NCI-H748 (cell line): ENCODE data around the gene PAGR1.
"Not testable (repeated sequence)": the region's sequence is repeated elsewhere in the genome, so short reads cannot be mapped to it uniquely, and the experiment has no call there.

Source experiments
- DNase-seq: peaks from one replicate; lab custom pipeline; 2025; ENCODE audit not compliant: unreplicated experiment; lab: John Stamatoyannopoulos, UW

Gene PAGR1

GRCh38 chr16:29791845-29792807, 23.8 kb upstream of the PAGR1 start:
- DNase-seq: no peak

DNA sequence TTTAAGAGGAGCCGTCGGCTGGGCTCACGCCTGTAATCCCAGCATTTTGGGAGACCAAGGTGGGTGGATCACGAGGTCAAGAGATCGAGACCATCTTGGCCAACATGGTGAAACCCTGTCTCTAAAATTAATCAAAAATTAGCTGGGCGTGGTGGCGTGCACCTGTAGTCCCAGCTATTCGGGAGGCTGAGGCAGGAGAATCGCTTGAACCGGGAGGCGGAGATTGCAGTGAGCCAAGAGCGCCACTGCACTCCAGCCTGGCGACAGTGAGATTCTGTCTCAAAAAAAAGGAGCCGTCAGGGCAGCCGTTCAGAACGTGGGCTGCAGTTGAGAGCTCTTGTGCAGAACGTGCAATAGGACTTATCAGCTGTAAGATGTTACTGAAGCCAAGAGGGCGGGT, 22.8 kb upstream of the PAGR1 start:
- DNase-seq: not testable (repeated sequence)

GRCh38 chr16:29794231-29794710, 21.7 kb upstream of the PAGR1 start:
- DNase-seq: no peak

DNA sequence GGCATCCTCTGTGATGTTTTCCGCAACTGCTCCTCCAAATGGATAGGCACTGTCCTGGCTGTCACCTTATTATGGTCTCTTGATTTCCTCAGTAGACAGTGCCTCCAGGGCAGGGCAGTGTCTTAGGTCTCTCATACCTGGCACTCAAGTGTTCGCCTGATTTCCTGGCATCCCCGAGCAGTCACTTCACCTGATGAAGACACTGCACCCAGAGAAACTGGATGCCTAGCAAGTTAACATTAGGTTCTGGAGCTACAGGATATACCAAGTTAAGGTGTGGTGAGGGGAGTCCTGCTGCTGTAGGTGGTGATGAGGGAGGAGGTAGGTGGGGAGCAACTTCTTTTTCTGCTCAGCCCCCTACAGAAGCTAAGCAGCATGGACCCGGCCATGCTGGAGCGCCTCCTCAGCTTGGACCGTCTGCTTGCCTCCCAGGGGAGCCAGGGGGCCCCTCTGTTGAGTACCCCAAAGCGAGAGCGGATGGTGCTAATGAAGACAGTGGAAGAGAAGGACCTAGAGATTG, 13.5 kb upstream of the PAGR1 start:
- no peak for DNase-seq

- no peak for DNase-seq
Measured at GRCh38 chr16:29804020-29804419, 11.9 kb upstream of the PAGR1 start.

- DNase-seq: peak; percentile 45
Measured at GRCh38 chr16:29804455-29805231, 11.3 kb upstream of the PAGR1 start.

DNA sequence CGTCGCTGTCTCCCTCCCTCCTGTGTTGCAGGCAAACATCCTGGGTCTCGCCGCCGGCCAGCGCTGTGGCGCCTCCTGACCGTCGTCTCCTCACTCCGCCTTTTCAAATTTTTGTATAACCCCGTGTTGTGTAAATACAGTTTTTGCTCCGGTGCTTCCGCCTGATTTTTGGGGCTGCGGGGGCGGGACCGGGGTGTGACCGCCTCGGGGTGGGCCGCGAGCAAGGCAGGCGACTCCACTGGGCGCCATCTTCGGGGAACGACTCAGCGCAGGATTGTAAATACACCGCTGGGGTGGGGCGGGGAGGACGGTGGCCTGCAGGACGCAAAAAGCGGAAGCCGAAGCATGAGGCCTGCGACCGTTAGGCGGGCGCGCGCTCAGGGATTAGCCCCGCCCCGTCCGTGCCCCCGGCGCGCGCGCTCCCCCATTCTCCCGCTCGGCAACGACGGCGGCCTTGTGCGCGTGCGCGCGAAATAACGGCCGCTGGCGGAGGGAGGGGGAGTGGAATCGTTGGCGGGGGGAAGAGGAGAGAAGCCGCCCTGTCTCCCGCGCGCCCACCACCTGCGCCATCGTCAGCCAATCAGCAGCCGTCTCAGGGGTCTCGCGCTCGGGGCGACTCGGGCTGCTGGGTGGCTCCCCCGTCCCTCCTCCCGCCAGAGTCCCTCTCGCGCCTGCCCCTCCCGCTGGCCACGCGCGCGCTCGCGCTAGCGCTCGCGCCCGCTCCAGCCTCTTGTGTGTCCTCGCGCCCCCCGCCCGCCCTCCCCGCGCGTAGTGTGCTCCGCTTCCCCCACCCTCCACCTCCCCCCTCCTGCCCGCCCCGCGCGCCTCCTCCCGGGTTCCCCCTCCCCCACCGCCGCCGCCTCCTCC, 10.5 kb upstream of the PAGR1 start:
- DNase-seq: peak; percentile 99

- DNase-seq: no peak
Measured at GRCh38 chr16:29806099-29806579, 9.8 kb upstream of the PAGR1 start, which contains the start of gene MAZ. TSS of gene MAZ (plus strand) at chr16:29806529. CDS start at chr16:29806702, 173 bp downstream.

DNA sequence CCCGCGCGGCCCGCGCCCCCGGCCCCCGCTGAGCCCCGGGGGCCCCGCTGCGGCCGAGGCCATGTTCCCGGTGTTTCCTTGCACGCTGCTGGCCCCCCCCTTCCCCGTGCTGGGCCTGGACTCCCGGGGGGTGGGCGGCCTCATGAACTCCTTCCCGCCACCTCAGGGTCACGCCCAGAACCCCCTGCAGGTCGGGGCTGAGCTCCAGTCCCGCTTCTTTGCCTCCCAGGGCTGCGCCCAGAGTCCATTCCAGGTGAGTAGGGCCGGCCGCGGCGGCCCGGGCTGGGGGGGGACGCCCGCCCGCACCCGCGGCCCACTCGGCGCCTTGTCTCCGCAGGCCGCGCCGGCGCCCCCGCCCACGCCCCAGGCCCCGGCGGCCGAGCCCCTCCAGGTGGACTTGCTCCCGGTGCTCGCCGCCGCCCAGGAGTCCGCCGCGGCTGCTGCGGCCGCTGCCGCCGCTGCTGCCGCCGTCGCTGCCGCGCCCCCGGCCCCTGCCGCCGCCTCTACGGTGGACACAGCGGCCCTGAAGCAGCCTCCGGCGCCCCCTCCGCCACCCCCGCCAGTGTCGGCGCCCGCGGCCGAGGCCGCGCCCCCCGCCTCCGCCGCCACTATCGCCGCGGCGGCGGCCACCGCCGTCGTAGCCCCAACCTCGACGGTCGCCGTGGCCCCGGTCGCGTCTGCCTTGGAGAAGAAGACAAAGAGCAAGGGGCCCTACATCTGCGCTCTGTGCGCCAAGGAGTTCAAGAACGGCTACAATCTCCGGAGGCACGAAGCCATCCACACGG, 9.1 kb upstream of the PAGR1 start:
- DNase-seq: peak; percentile 85

DNA sequence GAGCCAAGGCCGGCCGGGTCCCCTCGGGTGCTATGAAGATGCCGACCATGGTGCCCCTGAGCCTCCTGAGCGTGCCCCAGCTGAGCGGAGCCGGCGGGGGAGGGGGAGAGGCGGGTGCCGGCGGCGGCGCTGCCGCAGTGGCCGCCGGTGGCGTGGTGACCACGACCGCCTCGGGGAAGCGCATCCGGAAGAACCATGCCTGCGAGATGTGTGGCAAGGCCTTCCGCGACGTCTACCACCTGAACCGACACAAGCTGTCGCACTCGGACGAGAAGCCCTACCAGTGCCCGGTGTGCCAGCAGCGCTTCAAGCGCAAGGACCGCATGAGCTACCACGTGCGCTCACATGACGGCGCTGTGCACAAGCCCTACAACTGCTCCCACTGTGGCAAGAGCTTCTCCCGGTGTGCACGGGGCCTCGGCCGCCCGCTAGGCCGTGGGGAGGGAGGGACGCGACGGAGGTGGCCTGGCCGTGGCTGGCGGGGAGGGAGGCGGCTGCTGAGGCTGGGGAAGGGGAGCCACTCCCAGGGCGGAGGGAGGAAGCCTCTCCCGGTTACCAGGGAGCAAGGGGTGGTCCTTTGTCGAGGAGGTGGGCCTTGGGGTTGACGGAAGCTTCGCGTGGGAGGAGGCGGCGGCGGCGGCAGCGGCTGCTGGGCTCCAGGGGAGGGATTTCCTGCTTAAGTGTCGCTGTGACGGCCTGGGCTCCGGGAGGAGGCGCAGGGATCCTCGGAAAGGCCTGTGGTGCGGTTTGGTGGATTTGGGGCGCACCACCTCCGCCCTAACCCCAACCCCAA, 8.3 kb upstream of the PAGR1 start:
- DNase-seq: peak; percentile 87

DNA sequence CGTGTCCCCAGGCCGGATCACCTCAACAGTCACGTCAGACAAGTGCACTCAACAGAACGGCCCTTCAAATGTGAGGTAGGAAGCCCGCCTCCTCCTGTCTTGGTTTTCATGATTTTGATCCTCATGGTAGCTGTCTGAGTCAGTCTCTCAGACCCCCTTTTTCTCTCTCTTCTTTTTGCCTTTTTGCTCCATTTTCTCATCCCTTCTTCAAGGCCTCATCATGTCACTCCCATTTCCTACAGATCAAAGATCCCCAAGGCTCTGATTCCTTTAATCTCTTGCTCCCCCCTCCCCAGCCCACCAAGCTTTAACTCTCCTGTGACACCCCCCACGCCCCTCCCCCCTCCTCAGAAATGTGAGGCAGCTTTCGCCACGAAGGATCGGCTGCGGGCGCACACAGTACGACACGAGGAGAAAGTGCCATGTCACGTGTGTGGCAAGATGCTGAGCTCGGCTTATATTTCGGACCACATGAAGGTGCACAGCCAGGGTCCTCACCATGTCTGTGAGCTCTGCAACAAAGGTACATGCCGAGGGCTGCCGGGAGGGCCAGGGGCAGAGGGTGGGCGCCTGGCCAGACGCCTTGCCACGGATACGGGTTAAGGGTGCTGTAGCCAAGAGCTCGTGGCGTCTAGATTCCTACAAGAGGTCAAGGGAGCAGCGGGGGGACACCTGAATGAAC, 7.6 kb upstream of the PAGR1 start:
- no peak for DNase-seq

DNA sequence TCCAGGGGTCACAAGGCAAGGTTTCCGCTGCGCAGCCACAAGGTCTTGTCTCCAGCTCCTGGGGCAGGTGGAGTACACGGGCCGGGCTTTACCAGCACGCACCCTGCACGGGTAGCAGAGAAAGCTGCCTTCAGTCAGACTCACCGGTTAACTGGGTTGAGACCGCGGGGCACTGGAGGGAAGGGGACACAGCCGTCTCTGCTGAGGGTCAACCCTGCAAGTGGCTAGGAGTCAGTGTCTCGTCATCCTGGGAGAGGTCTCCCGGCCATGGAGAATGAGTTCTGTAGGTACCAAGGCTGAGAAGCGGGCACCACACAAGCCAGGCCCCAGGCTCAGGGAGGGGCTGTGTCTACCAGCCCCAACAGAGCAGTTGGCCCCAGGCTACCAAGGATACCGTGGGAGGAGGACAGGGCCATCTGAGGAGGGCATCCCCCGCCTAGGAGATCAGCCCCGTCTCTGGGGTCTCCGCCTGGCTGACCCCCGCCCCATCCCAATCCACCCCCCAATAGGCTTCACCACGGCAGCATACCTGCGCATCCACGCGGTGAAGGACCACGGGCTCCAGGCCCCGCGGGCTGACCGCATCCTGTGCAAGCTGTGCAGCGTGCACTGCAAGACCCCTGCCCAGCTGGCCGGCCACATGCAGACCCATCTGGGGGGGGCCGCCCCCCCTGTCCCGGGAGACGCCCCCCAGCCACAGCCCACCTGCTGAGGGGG, 6.8 kb upstream of the PAGR1 start:
- DNase-seq: no peak

DNA sequence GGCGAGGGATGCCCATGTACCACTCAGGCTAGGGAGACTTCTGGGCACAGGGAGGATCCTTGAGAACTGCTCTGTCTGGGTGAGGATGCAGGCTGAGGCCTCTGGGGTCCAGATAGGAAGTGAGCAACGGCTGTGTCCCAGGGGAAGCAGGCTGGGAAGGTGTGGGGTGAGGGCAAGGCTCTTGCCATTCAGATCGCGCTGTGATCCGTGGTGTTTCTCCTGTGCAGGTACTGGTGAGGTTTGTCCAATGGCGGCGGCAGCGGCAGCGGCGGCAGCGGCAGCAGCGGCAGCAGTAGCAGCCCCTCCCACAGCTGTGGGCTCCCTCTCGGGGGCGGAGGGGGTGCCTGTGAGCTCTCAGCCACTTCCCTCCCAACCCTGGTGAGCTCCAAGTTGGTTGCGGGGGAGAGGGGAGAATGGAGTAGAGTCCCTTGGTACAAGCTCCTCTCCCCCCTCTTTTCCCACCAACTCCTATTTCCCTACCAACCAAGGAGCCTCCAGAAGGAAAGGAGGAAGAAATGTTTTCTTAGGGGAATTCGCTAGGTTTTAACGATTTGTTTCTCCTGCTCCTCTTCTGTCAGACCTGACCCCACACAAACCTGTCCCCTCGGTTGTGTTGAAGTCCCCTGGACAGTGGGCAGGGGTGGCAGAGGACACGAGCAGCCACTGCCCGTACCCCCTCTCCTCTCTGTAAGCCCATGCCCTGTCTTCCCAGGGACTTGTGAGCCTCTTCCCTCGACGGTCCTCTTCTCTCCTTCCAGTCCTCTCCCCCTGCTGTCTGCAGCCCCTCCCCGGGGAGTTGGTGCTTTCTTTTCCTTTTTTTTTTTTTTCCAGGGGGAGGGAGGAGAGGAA, 5.9 kb upstream of the PAGR1 start:
- DNase-seq: peak; percentile 16

DNA sequence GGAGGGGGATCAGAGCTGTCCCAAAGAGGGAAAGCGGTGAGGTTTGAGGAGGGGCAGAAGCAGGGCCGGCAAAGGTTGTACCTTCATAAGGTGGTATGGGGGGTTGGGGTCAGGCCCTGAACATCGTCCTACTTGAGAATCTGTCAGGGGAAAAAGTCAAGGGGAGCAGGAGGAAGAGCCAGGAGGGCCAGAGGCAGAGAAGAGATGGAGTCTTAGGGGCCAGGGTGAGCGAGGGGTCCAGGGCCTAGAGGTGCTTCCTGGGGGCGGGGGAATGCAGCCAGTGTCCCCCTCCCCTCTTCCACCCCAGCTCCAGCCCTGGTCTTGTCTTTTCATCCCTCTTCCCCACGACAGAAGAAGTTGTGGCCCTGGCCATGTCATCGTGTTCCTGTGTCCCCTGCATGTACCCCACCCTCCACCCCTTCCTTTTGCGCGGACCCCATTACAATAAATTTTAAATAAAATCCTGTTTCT, 5.2 kb upstream of the PAGR1 start:
- no peak for DNase-seq

GRCh38 chr16:29811170-29811895, 4.6 kb upstream of the PAGR1 start:
- DNase-seq: peak; percentile 92
